ENCODE data around the gene TAF4.

DNA sequence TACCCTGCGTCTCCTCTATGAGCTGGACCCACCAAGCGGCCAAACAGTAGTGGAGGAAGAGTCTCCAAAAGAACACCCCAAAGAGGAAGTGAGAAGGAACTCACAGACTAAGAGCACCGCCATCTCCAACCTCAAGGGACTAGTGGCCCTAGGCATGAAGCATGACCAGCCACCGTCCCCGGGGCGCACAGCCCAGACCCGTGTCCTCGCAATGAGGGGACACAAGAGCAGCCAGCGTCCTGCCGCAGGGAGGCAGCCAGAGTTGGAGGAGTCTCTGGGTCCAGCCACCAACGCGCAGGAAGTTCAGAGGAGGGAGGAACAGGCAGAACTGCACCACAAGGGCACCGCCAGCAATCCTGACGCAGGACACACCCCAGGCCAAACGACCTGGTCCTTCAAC, 72.6 kb downstream of the TAF4 start:
- TF ChIP-seq, protein P1, sequence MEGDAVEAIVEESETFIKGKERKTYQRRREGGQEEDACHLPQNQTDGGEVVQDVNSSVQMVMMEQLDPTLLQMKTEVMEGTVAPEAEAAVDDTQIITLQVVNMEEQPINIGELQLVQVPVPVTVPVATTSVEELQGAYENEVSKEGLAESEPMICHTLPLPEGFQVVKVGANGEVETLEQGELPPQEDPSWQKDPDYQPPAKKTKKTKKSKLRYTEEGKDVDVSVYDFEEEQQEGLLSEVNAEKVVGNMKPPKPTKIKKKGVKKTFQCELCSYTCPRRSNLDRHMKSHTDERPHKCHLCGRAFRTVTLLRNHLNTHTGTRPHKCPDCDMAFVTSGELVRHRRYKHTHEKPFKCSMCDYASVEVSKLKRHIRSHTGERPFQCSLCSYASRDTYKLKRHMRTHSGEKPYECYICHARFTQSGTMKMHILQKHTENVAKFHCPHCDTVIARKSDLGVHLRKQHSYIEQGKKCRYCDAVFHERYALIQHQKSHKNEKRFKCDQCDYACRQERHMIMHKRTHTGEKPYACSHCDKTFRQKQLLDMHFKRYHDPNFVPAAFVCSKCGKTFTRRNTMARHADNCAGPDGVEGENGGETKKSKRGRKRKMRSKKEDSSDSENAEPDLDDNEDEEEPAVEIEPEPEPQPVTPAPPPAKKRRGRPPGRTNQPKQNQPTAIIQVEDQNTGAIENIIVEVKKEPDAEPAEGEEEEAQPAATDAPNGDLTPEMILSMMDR (IDR thresholded peaks at IDR 0.05) = no peak
- TF ChIP-seq POLR2A (IDR thresholded peaks at IDR 0.05) = no peak

Data from testis (tissue), 2 donors.